ENCODE data around the gene CHPF2. TPM values are rescaled to one million over a fixed set of nuclear protein-coding genes. Genes with fewer than 3 reads are reported as not detected.

The CHPF2 gene
- total RNA-seq, 4 donors from 2014 or later = 22.3 to 44.9 (median 34.0) TPM

DNA sequence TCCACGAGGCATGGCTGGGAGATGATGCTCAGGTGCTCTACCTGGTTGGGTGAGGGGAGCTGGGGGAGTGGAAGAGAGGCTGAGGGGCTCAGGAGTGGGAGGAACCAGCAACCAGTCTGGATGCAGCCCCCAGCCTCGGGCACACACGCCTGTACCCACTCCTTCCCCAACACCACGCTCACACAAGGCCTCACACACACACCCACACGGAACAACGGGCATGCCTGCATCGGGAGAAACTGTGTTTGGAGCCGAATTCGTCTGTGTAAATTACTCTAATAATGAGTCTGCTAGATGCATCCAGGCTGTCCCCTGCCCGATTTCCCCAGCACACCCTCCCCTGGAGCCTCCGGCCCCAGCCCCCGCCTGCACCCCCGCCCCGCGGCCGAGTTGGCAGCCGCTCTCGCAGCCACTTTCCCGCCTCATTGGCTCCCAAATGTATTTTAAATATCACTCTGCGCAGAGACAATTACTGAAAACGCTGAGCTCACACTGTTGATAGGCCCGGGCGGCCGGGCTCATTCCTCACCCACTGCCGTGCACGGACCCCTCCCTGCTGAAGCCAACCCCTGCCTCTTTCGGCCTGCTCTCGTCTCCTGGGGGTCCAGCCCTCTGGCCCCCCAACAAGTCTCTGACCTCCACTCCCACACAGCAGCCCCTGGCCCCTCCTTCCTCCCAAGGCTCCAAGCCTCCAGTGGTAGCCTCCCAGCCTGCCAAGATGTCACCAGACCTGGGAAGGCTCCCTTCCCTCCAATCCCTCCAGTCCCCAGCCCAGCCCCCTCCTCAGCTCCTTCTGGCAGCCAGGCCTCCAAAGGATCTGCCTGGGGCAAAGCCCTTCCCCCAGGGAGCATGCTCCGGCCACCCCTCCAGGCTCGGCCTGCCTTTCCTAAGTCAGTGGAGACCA lies 33.1 kb upstream of the CHPF2 start:
- DNase-seq (ENCODE audit: low spot score) (no peak), ATAC-seq (ENCODE audit: low FRiP score) (no peak)
- TF ChIP-seq, protein P1, sequence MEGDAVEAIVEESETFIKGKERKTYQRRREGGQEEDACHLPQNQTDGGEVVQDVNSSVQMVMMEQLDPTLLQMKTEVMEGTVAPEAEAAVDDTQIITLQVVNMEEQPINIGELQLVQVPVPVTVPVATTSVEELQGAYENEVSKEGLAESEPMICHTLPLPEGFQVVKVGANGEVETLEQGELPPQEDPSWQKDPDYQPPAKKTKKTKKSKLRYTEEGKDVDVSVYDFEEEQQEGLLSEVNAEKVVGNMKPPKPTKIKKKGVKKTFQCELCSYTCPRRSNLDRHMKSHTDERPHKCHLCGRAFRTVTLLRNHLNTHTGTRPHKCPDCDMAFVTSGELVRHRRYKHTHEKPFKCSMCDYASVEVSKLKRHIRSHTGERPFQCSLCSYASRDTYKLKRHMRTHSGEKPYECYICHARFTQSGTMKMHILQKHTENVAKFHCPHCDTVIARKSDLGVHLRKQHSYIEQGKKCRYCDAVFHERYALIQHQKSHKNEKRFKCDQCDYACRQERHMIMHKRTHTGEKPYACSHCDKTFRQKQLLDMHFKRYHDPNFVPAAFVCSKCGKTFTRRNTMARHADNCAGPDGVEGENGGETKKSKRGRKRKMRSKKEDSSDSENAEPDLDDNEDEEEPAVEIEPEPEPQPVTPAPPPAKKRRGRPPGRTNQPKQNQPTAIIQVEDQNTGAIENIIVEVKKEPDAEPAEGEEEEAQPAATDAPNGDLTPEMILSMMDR (IDR thresholded peaks at IDR 0.05) = no peak

DNA sequence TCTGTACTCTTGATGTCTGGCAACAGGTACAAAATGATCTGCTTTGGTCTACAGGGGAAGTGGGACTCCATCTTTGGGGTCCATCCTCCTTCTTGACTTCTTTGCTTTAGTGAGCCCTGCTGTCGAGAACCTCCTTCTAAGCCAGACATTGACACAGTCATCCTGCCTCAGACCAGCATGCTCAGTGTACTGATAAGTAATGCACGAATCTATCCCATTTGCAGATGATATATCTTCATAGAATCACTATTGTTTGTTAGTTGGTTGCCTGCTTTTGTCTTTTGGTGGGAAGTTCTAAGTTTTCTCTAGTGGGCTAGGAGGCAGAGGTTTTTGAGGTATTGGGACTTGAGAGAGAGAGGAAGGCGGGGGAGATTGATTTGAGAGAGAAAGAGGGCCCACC lies 30.9 kb upstream of the CHPF2 start:
- DNase-seq (ENCODE audit: low spot score) (no peak), ATAC-seq (ENCODE audit: low FRiP score) (no peak)
- TF ChIP-seq, protein P1 (IDR thresholded peaks at IDR 0.05) = no peak

DNA sequence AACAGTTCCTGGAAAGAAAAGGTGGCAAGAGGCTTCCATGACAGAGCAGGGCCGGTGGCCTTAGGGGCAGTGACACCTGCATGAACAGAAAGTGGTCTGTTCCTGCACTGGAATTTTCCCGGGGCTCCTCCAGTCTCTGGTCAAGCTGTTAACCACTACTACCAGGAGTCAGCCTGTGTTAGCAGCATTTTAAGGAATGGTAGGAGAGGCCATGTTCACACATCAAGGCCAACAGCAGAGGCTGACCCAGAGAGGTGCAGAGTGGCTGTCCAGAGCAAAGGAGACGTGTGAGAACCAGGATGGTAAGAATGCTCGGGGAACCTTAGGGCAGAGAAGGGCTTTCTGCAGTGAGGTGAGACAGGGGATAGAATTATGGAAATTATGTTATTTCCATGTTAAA lies 30.5 kb upstream of the CHPF2 start:
- ATAC-seq (ENCODE audit: low FRiP score) (no peak), DNase-seq (ENCODE audit: low spot score) (no peak)
- TF ChIP-seq, protein P1 (IDR thresholded peaks at IDR 0.05) = no peak

DNA sequence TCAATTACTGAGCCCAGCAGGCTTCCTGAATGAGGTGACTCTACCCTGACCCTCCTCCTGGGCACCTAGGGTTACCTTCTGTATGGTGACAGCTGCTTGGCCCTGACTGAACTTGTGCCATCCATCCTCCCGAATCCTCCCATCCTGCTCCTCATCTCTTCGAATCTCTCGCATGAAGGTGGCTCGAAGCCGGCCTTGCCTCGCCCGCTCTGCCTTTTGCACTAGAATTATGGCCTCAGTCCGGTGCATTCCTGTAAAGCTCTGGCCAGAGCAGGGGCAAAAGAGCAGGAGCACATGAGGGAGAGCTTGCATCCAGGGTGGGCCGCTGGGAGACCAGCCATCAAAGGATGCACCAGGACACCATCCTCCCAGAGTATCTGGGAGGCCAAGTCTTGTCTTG lies 29.4 kb upstream of the CHPF2 start:
- ATAC-seq (ENCODE audit: low FRiP score) (no peak), DNase-seq (ENCODE audit: low spot score) (no peak)
- TF ChIP-seq, protein P1 (IDR thresholded peaks at IDR 0.05) = no peak

DNA sequence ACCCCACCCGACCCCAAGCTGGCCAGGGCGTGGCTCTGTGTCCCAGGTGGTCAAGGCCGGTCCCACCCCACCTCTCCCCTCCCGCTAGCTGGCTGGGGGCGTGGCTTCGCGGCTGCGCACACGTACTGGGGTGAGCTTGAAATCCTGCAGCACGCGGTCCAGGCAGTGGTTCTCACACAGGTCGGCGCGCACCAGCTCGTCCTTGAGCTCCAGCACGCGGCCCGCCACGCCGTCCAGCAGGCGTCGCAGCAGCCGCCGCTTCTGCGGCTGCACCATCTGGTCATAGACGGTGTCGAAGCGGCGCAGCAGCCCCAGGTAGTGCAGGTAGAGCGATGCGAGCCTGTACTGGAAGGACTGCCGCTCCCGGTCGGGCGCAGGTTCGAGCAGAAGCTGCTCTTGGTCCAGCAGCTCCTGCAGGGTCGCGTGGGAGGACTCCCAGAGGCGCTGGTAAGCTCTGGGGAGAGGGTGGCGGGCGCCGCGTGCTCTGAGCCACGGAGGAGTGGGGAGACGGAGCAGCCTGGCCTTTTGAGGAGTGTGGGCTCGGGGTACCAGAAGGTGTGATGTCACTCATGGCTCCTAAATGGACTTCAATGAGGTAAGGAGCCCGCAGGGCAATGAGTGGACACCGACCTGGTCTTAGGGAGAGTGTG lies 27.8 kb upstream of the CHPF2 start:
- TF ChIP-seq, protein P1 (IDR thresholded peaks at IDR 0.05) = no peak
- ATAC-seq (ENCODE audit: low FRiP score) = no peak

DNA sequence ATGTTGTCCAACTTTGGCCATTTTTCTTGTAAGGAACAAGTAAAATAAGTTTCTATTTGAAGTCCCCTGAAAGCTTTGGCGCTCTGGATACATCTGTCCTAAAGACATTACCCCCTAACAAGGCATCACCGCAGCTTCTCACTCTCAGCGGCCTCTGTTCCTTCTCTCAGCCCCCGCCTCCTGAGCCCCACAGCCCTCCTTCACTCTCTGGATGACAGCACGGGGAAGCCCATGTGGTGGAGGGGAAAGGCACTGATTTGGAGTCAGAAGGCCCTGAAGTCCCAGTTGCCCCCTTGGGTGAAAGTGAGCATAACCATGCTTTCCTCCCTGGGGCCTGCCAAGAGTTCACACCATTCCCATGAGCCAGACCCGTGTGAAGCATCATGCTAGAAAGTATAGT lies 26.6 kb upstream of the CHPF2 start:
- ATAC-seq (ENCODE audit: low FRiP score) (no peak), DNase-seq (ENCODE audit: low spot score) (no peak)
- TF ChIP-seq, protein P1 (IDR thresholded peaks at IDR 0.05) = no peak

More for the DNA sequence above, 27.8 kb upstream of the CHPF2 start:
- DNase-seq (ENCODE audit: low spot score) = no peak
